Esophagus squamous epithelium (tissue), 5 donors: Measurements from ENCODE around the gene HELLS. TPM values are rescaled to one million over a fixed set of nuclear protein-coding genes. Genes with fewer than 3 reads are reported as not detected.
"Not testable (repeated sequence)": the region's sequence is repeated elsewhere in the genome, so short reads cannot be mapped to it uniquely, and the experiment has no call there.

ENCODE experiments used
- DNase-seq: peaks from one replicate; lab custom pipeline; 2025; lab: John Stamatoyannopoulos, UW
- H3K27ac ChIP-seq, 4 donors: fragments of 200-600 bp; sonication (generic); one replicate each; pipeline ENCODE4 v1.5.1; 2016 to 2019; ENCODE audit warnings: mild to moderate bottlenecking in 1 of 4
- H3K27me3 ChIP-seq, 4 donors: fragments of 200-600 bp; sonication (generic); 1 replicate in 3 of 4; 2 replicates in 1 of 4; pipeline versions ENCODE4 v1.5.1 to v1.6.0; 2017 to 2021; ENCODE audit warnings: antibody characterized with exemption in 1 of 4
- H3K36me3 ChIP-seq, 3 donors: fragments of 200-600 bp; sonication (generic); one replicate each; pipeline ENCODE4 v1.5.1; 2016 to 2019
- H3K4me1 ChIP-seq, 3 donors: fragments of 200-600 bp; sonication (generic); one replicate each; pipeline ENCODE4 v1.5.1; 2017 to 2019
- H3K4me3 ChIP-seq, 4 donors: fragments of 200-600 bp; sonication (generic); 1 replicate in 3 of 4; 2 replicates in 1 of 4; pipeline ENCODE4 v1.5.1; 2016 to 2019; ENCODE audit warnings: mild to moderate bottlenecking in 2 of 4, moderate library complexity in 1 of 4
- H3K9me3 ChIP-seq, 3 donors: fragments of 200-600 bp; sonication (generic); one replicate each; pipeline ENCODE4 v1.5.1; 2016 to 2019
- CTCF ChIP-seq, 6 experiments: fragments of 450-650 bp in 4 of 6; fragments of 200-600 bp in 2 of 6; sonication (generic) in 2 of 6; IDR thresholded peaks; one replicate each; pipeline ENCODE4 v1.5.1; 2016 to 2019; ENCODE audit warnings: antibody characterized with exemption in 6 of 6, mild to moderate bottlenecking in 4 of 6, moderate library complexity in 4 of 6
- POLR2A ChIP-seq, 4 donors: fragments of 450-650 bp; IDR thresholded peaks; one replicate each; pipeline ENCODE4 v1.6.1; 2017; ENCODE audit warnings: antibody characterized with exemption in 4 of 4, mild to moderate bottlenecking in 4 of 4, moderate library complexity in 3 of 4
- whole genome bisulfite sequencing, 2 donors: methylation state at CpG; one replicate each; pipeline ENCODE4 v1.1.5; 2018; 5-methylcytosine and 5-hydroxymethylcytosine counted together
- intact Hi-C: fragments of 100-400 bp; cut with DNase I; formaldehyde crosslinking; loops from one replicate; pipeline ENCODE4 v1.15.0; 2022
- total RNA-seq, 4 donors: library from RNA; depleted of rRNA; stranded (reverse); fragments of >200 nt; gene quantifications; one replicate each; pipeline ENCODE4 v1.1.0, GENCODE V29; 2016
- donor health status: DM: yes; HTN: yes; CAD: no.

The HELLS gene
- total RNA-seq, 4 donors from 2014 or later = 16.8 to 90.8 (median 35.6) TPM

GRCh38 chr10:94632954-94633353 is 87.4 kb downstream of the HELLS start:
- DNase-seq = no peak
- Histone ChIP-seq H3K4me3 (no peak overlapping the region), H3K27me3 (no peaks in the 10 kb centered on the region), H3K27ac (no peak overlapping the region), H3K4me1 (no peaks in the 10 kb centered on the region), H3K36me3 (no peaks in the 10 kb centered on the region), H3K9me3 (peaks cover 0 to 9% (median 2%) of the 10 kb centered on the region in 3 donors)
- intact Hi-C loops = no loop called here
- TF ChIP-seq CTCF (IDR thresholded peaks at IDR 0.05) (no peak), POLR2A (IDR thresholded peaks at IDR 0.05) (no peak)
- 78 to 100% methylated on average over 1 of the region's 1 CpG for WGBS, 2 donors

- H3K27me3 ChIP-seq = not testable (repeated sequence)
- WGBS, 2 donors = 95 to 96% methylated on average over 4 of the region's 4 CpGs
- H3K9me3 ChIP-seq = peaks cover 0 to 14% (median 9%) of the 10 kb centered on the region in 3 donors
These were observed 92.5 kb downstream of the HELLS start for GRCh38 chr10:94638097-94638496.

GRCh38 chr10:94639902-94640301 is 94.3 kb downstream of the HELLS start:
- TF ChIP-seq POLR2A (IDR thresholded peaks at IDR 0.05) = no peak
- TF ChIP-seq CTCF (IDR thresholded peaks at IDR 0.05) = no peak
- H3K4me3 ChIP-seq = no peak overlapping the region
- no peak overlapping the region for H3K27ac ChIP-seq
- DNase-seq = no peak
- 71 to 100% methylated on average over 1 of the region's 8 CpGs for WGBS, 2 donors
- H3K4me1 ChIP-seq = no peaks in the 10 kb centered on the region
- H3K27me3 ChIP-seq = no peaks in the 10 kb centered on the region
- H3K36me3 ChIP-seq = no peaks in the 10 kb centered on the region
- intact Hi-C loops = no loop called here
- H3K9me3 ChIP-seq = peaks cover 0 to 10% (median 9%) of the 10 kb centered on the region in 3 donors

More at GRCh38 chr10:94638097-94638496, 92.5 kb downstream of the HELLS start:
- intact Hi-C loops, H3K36me3 ChIP-seq, H3K4me1 ChIP-seq, H3K4me3 ChIP-seq, DNase-seq, H3K27ac ChIP-seq: not testable (repeated sequence)

GRCh38 chr10:94640562-94640961 is 95.0 kb downstream of the HELLS start:
- H3K27me3 ChIP-seq = no peaks in the 10 kb centered on the region
- H3K9me3 ChIP-seq = peaks cover 0 to 10% (median 9%) of the 10 kb centered on the region in 3 donors
- no peaks in the 10 kb centered on the region for H3K36me3 ChIP-seq
- H3K27ac ChIP-seq = no peak overlapping the region
- WGBS, 2 donors = 46 to 59% methylated on average over 2 to 3 of the region's 3 CpGs
- H3K4me3 ChIP-seq = no peak overlapping the region
- no peak for DNase-seq
- intact Hi-C loops = no loop called here
- TF ChIP-seq POLR2A (IDR thresholded peaks at IDR 0.05) (no peak), CTCF (IDR thresholded peaks at IDR 0.05) (no peak)
- H3K4me1 ChIP-seq = no peaks in the 10 kb centered on the region

- Histone ChIP-seq H3K4me1 (no peaks in the 10 kb centered on the region), H3K9me3 (peaks cover 0 to 10% (median 9%) of the 10 kb centered on the region in 3 donors), H3K27me3 (no peaks in the 10 kb centered on the region), H3K4me3 (no peak overlapping the region), H3K27ac (no peak overlapping the region), H3K36me3 (no peaks in the 10 kb centered on the region)
- intact Hi-C loops = no loop called here
- 84 to 85% methylated on average over 4 of the region's 4 CpGs for WGBS, 2 donors
- no peak for DNase-seq
- TF ChIP-seq CTCF (IDR thresholded peaks at IDR 0.05) (no peak), POLR2A (IDR thresholded peaks at IDR 0.05) (no peak)
These were observed 95.9 kb downstream of the HELLS start for GRCh38 chr10:94641480-94641879.

GRCh38 chr10:94644352-94644751 is 98.8 kb downstream of the HELLS start:
- no peak overlapping the region for H3K4me3 ChIP-seq

More at GRCh38 chr10:94644352-94644751, 98.8 kb downstream of the HELLS start:
- DNase-seq = no peak
- no peaks in the 10 kb centered on the region for H3K36me3 ChIP-seq
- H3K27me3 ChIP-seq = no peaks in the 10 kb centered on the region
- intact Hi-C loops = no loop called here
- H3K27ac ChIP-seq = no peak overlapping the region
- 81 to 88% methylated on average over 1 of the region's 1 CpG for WGBS, 2 donors
- H3K9me3 ChIP-seq = no peaks in the 10 kb centered on the region
- no peak for TF ChIP-seq POLR2A (IDR thresholded peaks at IDR 0.05)
- no peak for TF ChIP-seq CTCF (IDR thresholded peaks at IDR 0.05)
- H3K4me1 ChIP-seq = no peaks in the 10 kb centered on the region
